Lower leg skin (tissue), 3 donors: ENCODE results near the gene TPM1.

Experiments
- POLR2A ChIP-seq, 2 donors: fragments of 450-650 bp; IDR thresholded peaks; one replicate each; pipeline ENCODE4 v1.6.1; 2016 to 2017; ENCODE audit warnings: antibody characterized with exemption in 2 of 2, mild to moderate bottlenecking in 1 of 2, moderate library complexity in 1 of 2
- TF ChIP-seq, protein P1 (sequence below), 3 donors: fragments of 450-650 bp; IDR thresholded peaks; one replicate each; pipeline ENCODE4 v1.5.1; 2016; ENCODE audit warnings: antibody characterized with exemption in 3 of 3, mild to moderate bottlenecking in 3 of 3, moderate library complexity in 2 of 3

DNA sequence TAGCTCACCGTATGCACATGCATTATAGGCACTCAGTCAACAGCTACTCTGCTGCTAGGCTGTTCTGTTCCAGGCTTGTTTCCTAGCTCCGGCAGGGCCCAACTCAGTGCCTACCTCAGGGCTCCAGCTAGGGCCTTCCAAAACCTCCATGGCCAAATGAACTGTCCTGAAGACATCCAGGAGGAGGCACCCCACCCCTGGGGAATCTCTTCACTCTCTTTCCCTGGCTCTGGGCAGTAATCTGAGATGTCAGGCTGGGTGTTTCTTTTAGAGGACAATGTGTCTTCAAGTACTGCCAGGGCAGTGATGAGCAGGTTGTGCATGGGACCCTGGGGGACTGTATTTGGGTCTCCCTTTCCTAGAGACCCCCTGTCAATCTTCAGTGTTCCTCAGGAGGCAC is 38.3 kb upstream of the TPM1 start:
- TF ChIP-seq POLR2A (IDR thresholded peaks at IDR 0.05) = no peak
- TF ChIP-seq, protein P1, sequence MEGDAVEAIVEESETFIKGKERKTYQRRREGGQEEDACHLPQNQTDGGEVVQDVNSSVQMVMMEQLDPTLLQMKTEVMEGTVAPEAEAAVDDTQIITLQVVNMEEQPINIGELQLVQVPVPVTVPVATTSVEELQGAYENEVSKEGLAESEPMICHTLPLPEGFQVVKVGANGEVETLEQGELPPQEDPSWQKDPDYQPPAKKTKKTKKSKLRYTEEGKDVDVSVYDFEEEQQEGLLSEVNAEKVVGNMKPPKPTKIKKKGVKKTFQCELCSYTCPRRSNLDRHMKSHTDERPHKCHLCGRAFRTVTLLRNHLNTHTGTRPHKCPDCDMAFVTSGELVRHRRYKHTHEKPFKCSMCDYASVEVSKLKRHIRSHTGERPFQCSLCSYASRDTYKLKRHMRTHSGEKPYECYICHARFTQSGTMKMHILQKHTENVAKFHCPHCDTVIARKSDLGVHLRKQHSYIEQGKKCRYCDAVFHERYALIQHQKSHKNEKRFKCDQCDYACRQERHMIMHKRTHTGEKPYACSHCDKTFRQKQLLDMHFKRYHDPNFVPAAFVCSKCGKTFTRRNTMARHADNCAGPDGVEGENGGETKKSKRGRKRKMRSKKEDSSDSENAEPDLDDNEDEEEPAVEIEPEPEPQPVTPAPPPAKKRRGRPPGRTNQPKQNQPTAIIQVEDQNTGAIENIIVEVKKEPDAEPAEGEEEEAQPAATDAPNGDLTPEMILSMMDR (IDR thresholded peaks at IDR 0.05) = no peak
